Common myeloid progenitor, CD34-positive (primary cell): Measurements from ENCODE around the gene RUNX1.

Source experiments
- CTCF ChIA-PET: fragments of 350-600 bp; sonication (Branson Sonifier 250); formaldehyde crosslinking; loops from one replicate; lab custom pipeline; 2021; ENCODE audit warnings: antibody characterized with exemption; lab: Charles Lee
- POLR2A ChIA-PET: fragments of 350-600 bp; sonication (Branson Sonifier 250); formaldehyde crosslinking; loops from one replicate; lab custom pipeline; 2021; ENCODE audit warnings: antibody characterized with exemption; lab: Charles Lee
- DNase-seq, 3 donors: peaks; one replicate each; pipeline versions ENCODE4 v3.0.0 to v3.0.0-alpha.2; 2013
- H3K27ac ChIP-seq, 2 experiments: 1 replicate in 1 of 2; 2 replicates in 1 of 2; pipeline ENCODE4 v1.7.0; 2013; ENCODE audit warnings: inconsistent platforms in 2 of 2, low read length in 2 of 2, mild to moderate bottlenecking in 2 of 2, low read depth in 1 of 2, moderate library complexity in 1 of 2; ENCODE audit not compliant: severe bottlenecking in 2 of 2, insufficient read depth in 1 of 2, poor library complexity in 1 of 2
- H3K27me3 ChIP-seq, 5 experiments: replicated peaks in 2 of 5; 1 replicate in 3 of 5; 2 replicates in 2 of 5; pipeline versions ENCODE4 v1.6.1 to v1.7.0; 2013; ENCODE audit warnings: low read length in 4 of 5, mild to moderate bottlenecking in 2 of 5, moderate library complexity in 2 of 5, inconsistent platforms in 1 of 5; ENCODE audit not compliant: insufficient read depth in 5 of 5, control insufficient read depth in 4 of 5
- H3K36me3 ChIP-seq, 4 experiments: 1 replicate in 2 of 4; 2 replicates in 2 of 4; pipeline versions ENCODE4 v1.6.1 to v1.7.0; 2013; ENCODE audit warnings: low read length in 3 of 4, control low read depth in 1 of 4, mild to moderate bottlenecking in 1 of 4; ENCODE audit not compliant: control insufficient read depth in 4 of 4, insufficient read depth in 4 of 4
- H3K4me1 ChIP-seq, 4 experiments: 1 replicate in 3 of 4; 2 replicates in 1 of 4; pipeline versions ENCODE4 v1.6.1 to v1.7.1; 2013; ENCODE audit warnings: low read length in 3 of 4, mild to moderate bottlenecking in 3 of 4, control low read depth in 1 of 4, inconsistent platforms in 1 of 4, moderate library complexity in 1 of 4; ENCODE audit not compliant: control insufficient read depth in 4 of 4, insufficient read depth in 4 of 4; ENCODE audit errors: control extremely low read depth in 1 of 4
- H3K4me3 ChIP-seq, 7 experiments: 1 replicate in 4 of 7; 2 replicates in 3 of 7; pipeline versions ENCODE4 v1.5.1 to v1.7.0; 2013; ENCODE audit warnings: mild to moderate bottlenecking in 7 of 7, low read length in 6 of 7, moderate library complexity in 6 of 7, inconsistent platforms in 2 of 7, low read depth in 2 of 7, control low read depth in 1 of 7; ENCODE audit not compliant: insufficient read depth in 4 of 7, control insufficient read depth in 1 of 7; ENCODE audit errors: extremely low read depth in 1 of 7
- H3K9me3 ChIP-seq, 5 experiments: 1 replicate in 4 of 5; 2 replicates in 1 of 5; pipeline versions ENCODE4 v1.6.1 to v1.7.1; 2013; ENCODE audit warnings: low read length in 4 of 5, mild to moderate bottlenecking in 2 of 5, inconsistent platforms in 1 of 5, low read depth in 1 of 5, moderate library complexity in 1 of 5; ENCODE audit not compliant: control insufficient read depth in 4 of 5, insufficient read depth in 2 of 5; ENCODE audit errors: control extremely low read depth in 1 of 5
- WGBS: methylation state at CpG from one replicate; pipeline ENCODE4 v1.1.5; 2013; ENCODE audit not compliant: insufficient coverage; 5-methylcytosine and 5-hydroxymethylcytosine counted together

RUNX1 gene

GRCh38 chr21:35039595-35040289 is 9.4 kb downstream of the RUNX1 start:
- Histone ChIP-seq H3K9me3 (no peaks in the 10 kb centered on the region), H3K27me3 (no peaks in the 10 kb centered on the region), H3K4me3 (peak overlapping the region in 1 of 7 experiments; percentile 29), H3K36me3 (peaks cover 16 to 73% (median 55%) of the 10 kb centered on the region in 4 experiments), H3K4me1 (peaks cover 30 to 96% (median 80%) of the 10 kb centered on the region in 4 experiments), H3K27ac (no peak overlapping the region)
- WGBS: 56% methylated on average over 2 of the region's 3 CpGs
- CTCF ChIA-PET: interaction anchor here (0.8 to 2.1 kb wide), 5 partner anchors 8 to 146 kb away, joined by 3 to 12 read pairs (median 3); no protein-coding TSS in a partner anchor
- POLR2A ChIA-PET: interaction anchor here (1.0 kb wide), 1 partner anchor 13 kb away, joined by 3 read pairs; no protein-coding TSS in a partner anchor
- DNase-seq: no peak

- peak overlapping the region in 1 of 2 experiments; percentile 72 for H3K27ac ChIP-seq
- H3K36me3 ChIP-seq: peaks cover 20 to 73% (median 56%) of the 10 kb centered on the region in 4 experiments
- no peak overlapping the region for H3K4me3 ChIP-seq
- H3K4me1 ChIP-seq: peaks cover 23 to 96% (median 76%) of the 10 kb centered on the region in 4 experiments
- 80% methylated on average over 1 of the region's 5 CpGs for WGBS
- no peaks in the 10 kb centered on the region for H3K27me3 ChIP-seq
- no peaks in the 10 kb centered on the region for H3K9me3 ChIP-seq
- POLR2A ChIA-PET: interaction anchor here (0.6 to 1.4 kb wide), 3 partner anchors 12 to 64 kb away, joined by 3 to 8 read pairs (median 5); no protein-coding TSS in a partner anchor
- DNase-seq: no peak
- CTCF ChIA-PET: interaction anchor here (0.8 to 1.5 kb wide), 2 partner anchors 10 to 13 kb away, joined by 3 to 7 read pairs; no protein-coding TSS in a partner anchor
Measured at GRCh38 chr21:35038772-35039319, 10.3 kb downstream of the RUNX1 start.

GRCh38 chr21:35037384-35037765 is 11.7 kb downstream of the RUNX1 start:
- peaks cover 19 to 70% (median 48%) of the 10 kb centered on the region in 4 experiments for H3K36me3 ChIP-seq
- WGBS: 66% methylated on average over 4 of the region's 7 CpGs
- no peaks in the 10 kb centered on the region for H3K9me3 ChIP-seq
- H3K4me1 ChIP-seq: peaks cover 16 to 90% (median 70%) of the 10 kb centered on the region in 4 experiments
- H3K27me3 ChIP-seq: no peaks in the 10 kb centered on the region
- POLR2A ChIA-PET: interaction anchor here (1.1 kb wide), 1 partner anchor 91 kb away, joined by 3 read pairs; no protein-coding TSS in a partner anchor
- no peak overlapping the region for H3K4me3 ChIP-seq
- CTCF ChIA-PET: interaction anchor here (1.5 kb wide), 1 partner anchor 8 kb away, joined by 7 read pairs; no protein-coding TSS in a partner anchor
- peak overlapping the region in 1 of 2 experiments; percentile 72 for H3K27ac ChIP-seq
- no peak for DNase-seq

- no peak overlapping the region for H3K4me3 ChIP-seq
Measured at GRCh38 chr21:35036465-35037383, 12.4 kb downstream of the RUNX1 start.

GRCh38 chr21:35035581-35035980 is 13.5 kb downstream of the RUNX1 start:
- WGBS: 95% methylated on average over 4 of the region's 8 CpGs
- ChIA-PET CTCF (interaction anchor here (3.1 kb wide), 1 partner anchor 12 kb away, joined by 17 read pairs; no protein-coding TSS in a partner anchor), POLR2A (no interaction called here)
- H3K4me1 ChIP-seq: peaks cover 14 to 84% (median 57%) of the 10 kb centered on the region in 4 experiments
- H3K4me3 ChIP-seq: no peak overlapping the region
- peaks cover 21 to 66% (median 49%) of the 10 kb centered on the region in 4 experiments for H3K36me3 ChIP-seq
- peak overlapping the region; percentile 21 to 50 for H3K27ac ChIP-seq
- DNase-seq: no peak
- H3K9me3 ChIP-seq: no peaks in the 10 kb centered on the region
- no peaks in the 10 kb centered on the region for H3K27me3 ChIP-seq

More at GRCh38 chr21:35036465-35037383, 12.4 kb downstream of the RUNX1 start:
- 76% methylated on average over 9 of the region's 11 CpGs for WGBS
- H3K27me3 ChIP-seq: no peaks in the 10 kb centered on the region
- peaks cover 21 to 71% (median 48%) of the 10 kb centered on the region in 4 experiments for H3K36me3 ChIP-seq
- DNase-seq: no peak
- H3K9me3 ChIP-seq: no peaks in the 10 kb centered on the region
- peaks cover 16 to 86% (median 65%) of the 10 kb centered on the region in 4 experiments for H3K4me1 ChIP-seq
- POLR2A ChIA-PET: interaction anchor here (0.7 to 1.2 kb wide), 2 partner anchors 10 kb away, joined by 3 read pairs; no protein-coding TSS in a partner anchor
- CTCF ChIA-PET: interaction anchor here (3.1 kb wide), 1 partner anchor 11 kb away, joined by 17 read pairs; no protein-coding TSS in a partner anchor
- peak overlapping the region; percentile 4 to 62 for H3K27ac ChIP-seq

GRCh38 chr21:35035116-35035515 is 14.0 kb downstream of the RUNX1 start:
- POLR2A ChIA-PET: no interaction called here
- CTCF ChIA-PET: interaction anchor here (1.8 to 3.1 kb wide), 2 partner anchors 12 to 13 kb away, joined by 7 to 17 read pairs; no protein-coding TSS in a partner anchor
- H3K36me3 ChIP-seq: peaks cover 21 to 66% (median 49%) of the 10 kb centered on the region in 4 experiments

More at GRCh38 chr21:35035116-35035515, 14.0 kb downstream of the RUNX1 start:
- Histone ChIP-seq H3K27ac (peak overlapping the region; percentile 21 to 47), H3K4me1 (peaks cover 14 to 82% (median 53%) of the 10 kb centered on the region in 4 experiments), H3K9me3 (no peaks in the 10 kb centered on the region), H3K4me3 (no peak overlapping the region), H3K27me3 (no peaks in the 10 kb centered on the region)
- WGBS: 87% methylated on average over 4 of the region's 8 CpGs
- DNase-seq: no peak
